HepG2 (cell line): ENCODE measurements around the gene SNAP47. TPM values are rescaled to one million over a fixed set of nuclear protein-coding genes. Genes with fewer than 3 reads are reported as not detected.

Experiments
- ATAC-seq: fragments of 200-7000 bp; cut with Tn5 transposase; 3 replicates; pipeline ENCODE4 v1.9.1; 2020; ENCODE audit warnings: mild to moderate bottlenecking, moderate library complexity
- BruUV-seq: library from RNA; stranded (reverse); fragments of 400-500 nt; replicated peaks from 2 replicates; lab custom pipeline; 2021; lab: Mats Ljungman, UMichigan
- CTCF ChIA-PET: fragments of 300-600 bp; formaldehyde crosslinking; extraction: SDS; loops from one replicate; lab custom pipeline; 2021; ENCODE audit warnings: low total read pairs, inconsistent platforms, low intra/inter-chr PET ratio; lab: Yijun Ruan, JAX
- POLR2A ChIA-PET: fragments of 350-600 bp; sonication (Branson Sonifier 250); formaldehyde crosslinking; loops from one replicate; lab custom pipeline; 2020; ENCODE audit warnings: antibody characterized with exemption, inconsistent platforms; lab: Yijun Ruan, JAX
- DNase-seq: peaks from one replicate; pipeline ENCODE4 v3.0.0-alpha.2; 2015; ENCODE audit warnings: low spot score
- FAIRE-seq: peaks from 3 replicates; lab custom pipeline; 2011; peaks lifted over from hg19 to GRCh38; lab: Jason Lieb, UNC
- H2AFZ ChIP-seq: one replicate; pipeline ENCODE4 v1.6.1; 2011; ENCODE audit warnings: low read length, inconsistent platforms
- H3K27ac ChIP-seq: fragments of 300-600 bp; 3 replicates; pipeline ENCODE4 v1.8.0; 2011; ENCODE audit warnings: mixed run types, mild to moderate bottlenecking, mixed read lengths, low read length, inconsistent platforms; ENCODE audit not compliant: insufficient read depth; ENCODE audit errors: extremely low read length
- H3K27me3 ChIP-seq, 2 experiments: fragments of 200-600 bp in 1 of 2; 2 replicates in 1 of 2; 3 replicates in 1 of 2; pipeline versions ENCODE4 v1.6.0 to v1.8.0; 2011; ENCODE audit warnings: low read length in 2 of 2, mild to moderate bottlenecking in 2 of 2, moderate library complexity in 2 of 2, inconsistent platforms in 1 of 2; ENCODE audit not compliant: insufficient read depth in 2 of 2, control insufficient read depth in 1 of 2
- H3K36me3 ChIP-seq, 2 experiments: fragments of 200-600 bp in 1 of 2; replicated peaks in 1 of 2; 2 replicates in 1 of 2; 3 replicates in 1 of 2; pipeline versions ENCODE4 v1.5.1 to v1.8.0; 2011; ENCODE audit warnings: low read length in 2 of 2, inconsistent platforms in 1 of 2; ENCODE audit not compliant: insufficient read depth in 2 of 2, control insufficient read depth in 1 of 2
- H3K4me1 ChIP-seq: 2 replicates; pipeline ENCODE4 v1.5.1; 2012; ENCODE audit warnings: low read length, inconsistent platforms; ENCODE audit not compliant: insufficient read depth
- H3K4me2 ChIP-seq: 2 replicates; pipeline ENCODE4 v1.6.0; 2011; ENCODE audit warnings: low read depth, low read length, inconsistent platforms
- H3K4me3 ChIP-seq, 3 experiments: fragments of 200-600 bp in 1 of 3; sonication (generic), shearing (Covaris generic) in 1 of 3; replicated peaks in 1 of 3; 2 replicates each; pipeline ENCODE4 v1.5.1; 2011 to 2016; ENCODE audit warnings: low read length in 3 of 3, inconsistent platforms in 2 of 3, low read depth in 2 of 3, mild to moderate bottlenecking in 2 of 3, control low read depth in 1 of 3, mixed read lengths in 1 of 3; ENCODE audit not compliant: insufficient read depth in 1 of 3
- H3K79me2 ChIP-seq: one replicate; pipeline ENCODE4 v1.6.1; 2011; ENCODE audit warnings: low read length, inconsistent platforms; ENCODE audit not compliant: insufficient read depth
- H3K9ac ChIP-seq: 2 replicates; pipeline ENCODE4 v1.6.0; 2011; ENCODE audit warnings: mild to moderate bottlenecking, low read depth, low read length, inconsistent platforms; ENCODE audit not compliant: insufficient read depth
- H3K9me3 ChIP-seq: 2 replicates; pipeline ENCODE4 v1.5.1; 2012; ENCODE audit warnings: mild to moderate bottlenecking, low read length
- H4K20me1 ChIP-seq: 2 replicates; pipeline ENCODE4 v1.6.0; 2011; ENCODE audit warnings: inconsistent platforms, mild to moderate bottlenecking, low read length, moderate library complexity; ENCODE audit not compliant: insufficient read depth
- CCDC6 ChIP-seq: sonication (generic); formaldehyde crosslinking; IDR thresholded peaks from 2 replicates; pipeline ENCODE4 v1.8.1; 2022; ENCODE audit warnings: mild to moderate bottlenecking, missing genetic modification reagents, moderate library complexity
- GABPA ChIP-seq, 2 experiments: IDR thresholded peaks; 2 replicates each; pipeline ENCODE4 v1.6.1; 2011 to 2016; ENCODE audit warnings: low read depth in 2 of 2, low read length in 1 of 2, missing biosample characterization in 1 of 2, missing genetic modification characterization in 1 of 2
- KAT8 ChIP-seq: IDR thresholded peaks from 2 replicates; pipeline ENCODE4 v1.6.1; 2016; ENCODE audit warnings: missing genetic modification reagents, missing compliant biosample characterization
- MYNN ChIP-seq: sonication (generic); formaldehyde crosslinking; IDR thresholded peaks from 2 replicates; pipeline ENCODE4 v1.4.0; 2020; ENCODE audit warnings: mild to moderate bottlenecking, low read depth, missing genetic modification reagents
- PCBP1 ChIP-seq: fragments of 200-400 bp; formaldehyde crosslinking; IDR thresholded peaks from 2 replicates; pipeline ENCODE4 v1.6.1; 2017; ENCODE audit warnings: mild to moderate bottlenecking, low read depth, low read length, borderline replicate concordance
- PPARG ChIP-seq: conservative IDR thresholded peaks from 2 replicates; pipeline ENCODE4 v1.6.1; 2016; ENCODE audit warnings: missing biosample characterization, missing genetic modification reagents
- RORA ChIP-seq: sonication (generic); formaldehyde crosslinking; IDR thresholded peaks from 2 replicates; pipeline ENCODE4 v1.5.0; 2020; ENCODE audit warnings: mild to moderate bottlenecking, missing genetic modification reagents, moderate library complexity
- ZFX ChIP-seq: sonication (generic); formaldehyde crosslinking; IDR thresholded peaks from 2 replicates; pipeline ENCODE4 v1.4.0; 2020; ENCODE audit warnings: mild to moderate bottlenecking, low read depth, missing genetic modification reagents, moderate library complexity
- ZNF101 ChIP-seq: sonication (generic); formaldehyde crosslinking; IDR thresholded peaks from 2 replicates; pipeline ENCODE4 v1.4.0; 2020; ENCODE audit warnings: mild to moderate bottlenecking, low read depth, missing genetic modification reagents, borderline replicate concordance
- ZNF263 ChIP-seq: sonication (generic); formaldehyde crosslinking; IDR thresholded peaks from 2 replicates; pipeline ENCODE4 v1.4.0; 2020; ENCODE audit warnings: missing genetic modification reagents
- ZNF451 ChIP-seq: sonication (generic); formaldehyde crosslinking; IDR thresholded peaks from 2 replicates; pipeline ENCODE4 v1.5.0; 2020; ENCODE audit warnings: mild to moderate bottlenecking, missing genetic modification reagents
- ZNF543 ChIP-seq: sonication (generic); formaldehyde crosslinking; IDR thresholded peaks from 2 replicates; pipeline ENCODE4 v1.4.0; 2020; ENCODE audit warnings: mild to moderate bottlenecking, missing genetic modification reagents
- ZNF761 ChIP-seq: sonication (generic); formaldehyde crosslinking; conservative IDR thresholded peaks from 2 replicates; pipeline ENCODE4 v1.4.0; 2020; ENCODE audit warnings: mild to moderate bottlenecking, missing genetic modification reagents
- ZNF781 ChIP-seq: sonication (generic); formaldehyde crosslinking; IDR thresholded peaks from 2 replicates; pipeline ENCODE4 v1.5.1; 2020; ENCODE audit warnings: borderline replicate concordance, mild to moderate bottlenecking, missing genetic modification reagents; ENCODE audit errors: not compliant biosample characterization
- WGBS: methylation state at CpG from one replicate; pipeline ENCODE4 v1.1.6; 2017; ENCODE audit warnings: low lambda C conversion rate; 5-methylcytosine and 5-hydroxymethylcytosine counted together
- in situ Hi-C: cut with HindIII; loops from 2 replicates; pipeline ENCODE4 v1.10.0; 2017; ENCODE audit warnings: low pct_unique_long_range_greater_than_20kb; ENCODE audit not compliant: extremely low pct_ligation_motif_present
- intact Hi-C: fragments of 100-400 bp; cut with micrococcal nuclease; formaldehyde crosslinking; loops from one replicate; pipeline ENCODE4 v1.10.0; 2022; ENCODE audit not compliant: unreplicated experiment
- polyA plus RNA-seq, 8 experiments: library from polyadenylated mRNA; depleted of rRNA in 3 of 8; stranded (reverse) in 7 of 8; unstranded in 1 of 8; fragments of >200 nt; fragmentation: Illumina TruSeq in 4 of 8; extraction: Trizol in 4 of 8; gene quantifications; 2 replicates each; pipeline versions ENCODE4 v1.2.1 to v1.2.3, GENCODE V29; 2011 to 2016; ENCODE audit warnings: low read depth in 4 of 8, missing spikeins in 1 of 8, mixed read lengths in 1 of 8; ENCODE audit not compliant: insufficient read depth in 1 of 8
- total RNA-seq, 5 experiments: library from RNA; depleted of rRNA; stranded (reverse); fragments of >200 nt; fragmentation: Illumina TruSeq; extraction: Trizol; gene quantifications; 2 replicates each; pipeline ENCODE4 v1.2.3, GENCODE V29; 2016; ENCODE audit warnings: low read depth in 1 of 5

Gene SNAP47
- total and polyA plus RNA-seq, 2 of the 13 experiments (the other 11 are each of a cell fraction or from before 2014, with no cell fraction given) = 13.6 to 25.1 TPM

DNA sequence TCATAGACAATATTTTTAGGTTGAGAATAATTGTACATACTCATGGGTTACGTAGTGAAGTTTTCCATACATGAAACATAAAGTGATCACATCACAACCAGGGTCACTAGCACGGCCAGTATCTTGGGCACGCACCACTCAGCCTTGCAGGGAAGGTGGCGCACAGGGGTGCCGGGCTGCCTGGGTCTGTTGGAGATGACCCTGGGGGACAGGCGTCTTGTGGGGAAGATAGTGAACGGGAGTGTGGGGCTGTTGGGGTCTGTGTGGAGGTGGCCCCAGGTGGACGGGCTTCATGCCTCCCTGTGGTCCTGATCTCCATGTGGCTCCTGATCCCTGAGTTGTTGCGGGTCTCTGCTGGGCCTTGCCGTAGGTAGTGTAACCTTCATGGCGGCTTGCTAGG lies 41.9 kb downstream of the SNAP47 start:
- no peak overlapping the region for H3K4me2 ChIP-seq
- intact Hi-C loops = no loop called here
- no peak for FAIRE-seq
- H3K27me3 ChIP-seq = no peaks in the 10 kb centered on the region
- no peaks in the 10 kb centered on the region for H4K20me1 ChIP-seq
- ChIA-PET POLR2A (no interaction called here), CTCF (no interaction called here)
- no peak overlapping the region for H3K27ac ChIP-seq
- H3K4me1 ChIP-seq = no peaks in the 10 kb centered on the region
- no peak overlapping the region for H3K4me3 ChIP-seq
- in situ Hi-C loops = no loop called here
- WGBS = 89% methylated on average over 11 of the region's 11 CpGs
- ATAC-seq = no peak
- H3K9ac ChIP-seq = no peak overlapping the region
- no peaks in the 10 kb centered on the region for H3K79me2 ChIP-seq
- TF ChIP-seq ZFX (CRISPR knock-in tag) = no peak
- TF ChIP-seq ZNF761 (CRISPR knock-in tag) = no peak
- TF ChIP-seq ZNF781 (CRISPR knock-in tag) = no peak
- TF ChIP-seq PPARG (CRISPR knock-in tag) = no peak
- TF ChIP-seq CCDC6 (CRISPR knock-in tag) = no peak
- no peak for TF ChIP-seq ZNF451
- TF ChIP-seq ZNF263 (CRISPR knock-in tag) = no peak
- no peak for TF ChIP-seq ZNF101 (CRISPR knock-in tag)
- TF ChIP-seq RORA (CRISPR knock-in tag) = no peak
- TF ChIP-seq ZNF543 = no peak
- no peak for TF ChIP-seq KAT8 (CRISPR knock-in tag)
- H3K36me3 ChIP-seq = peaks cover 9 to 17% of the 10 kb centered on the region in 2 experiments; a peak in 4 of 5 replicates
- no peaks in the 10 kb centered on the region for H3K9me3 ChIP-seq
- BruUV-seq = no TSS peak
- no peak for DNase-seq
- H2AFZ ChIP-seq = no peak overlapping the region

DNA sequence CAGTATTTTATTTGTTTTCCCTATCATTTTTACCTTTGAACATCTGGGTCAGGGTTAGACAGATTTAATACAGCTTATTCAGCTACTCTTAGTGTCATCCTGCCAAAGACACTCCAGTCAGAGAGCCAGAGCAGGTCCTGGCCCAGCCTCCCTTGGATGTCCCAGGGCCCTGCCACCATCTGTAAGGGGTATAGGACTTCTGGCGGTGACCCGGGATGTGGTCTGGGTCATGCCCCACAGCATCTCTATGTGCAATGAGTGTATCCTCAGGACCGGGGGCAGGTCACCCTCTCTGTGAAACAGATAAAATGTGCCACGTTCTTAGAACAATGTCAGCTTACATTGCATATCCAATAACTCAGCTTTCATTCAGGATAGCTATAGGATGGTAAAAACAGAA lies 42.4 kb downstream of the SNAP47 start:
- FAIRE-seq = no peak
- no peak for ATAC-seq
- 93% methylated on average over 4 of the region's 4 CpGs for WGBS
- H2AFZ ChIP-seq = no peak overlapping the region
- in situ Hi-C loops = no loop called here
- intact Hi-C loops = no loop called here
- ChIA-PET POLR2A (no interaction called here), CTCF (no interaction called here)
- DNase-seq = no peak
- no peak overlapping the region for H3K9ac ChIP-seq
- no peak overlapping the region for H3K4me2 ChIP-seq
- peaks cover 9 to 14% of the 10 kb centered on the region in 2 experiments; a peak in 3 of 5 replicates for H3K36me3 ChIP-seq
- no TSS peak for BruUV-seq
- H3K9me3 ChIP-seq = no peaks in the 10 kb centered on the region
- H4K20me1 ChIP-seq = no peaks in the 10 kb centered on the region
- H3K79me2 ChIP-seq = no peaks in the 10 kb centered on the region
- TF ChIP-seq GABPA (IDR thresholded peaks at IDR 0.05; ENCODE audit: low read depth, low read length) (no peak), GABPA (CRISPR knock-in tag; IDR thresholded peaks at IDR 0.05; ENCODE audit: low read depth) (no peak), MYNN (CRISPR knock-in tag) (no peak), PCBP1 (no peak)
- no peaks in the 10 kb centered on the region for H3K4me1 ChIP-seq
- no peak overlapping the region for H3K27ac ChIP-seq
- no peaks in the 10 kb centered on the region for H3K27me3 ChIP-seq
- H3K4me3 ChIP-seq = no peak overlapping the region
